ENCODE data around the gene DZIP1.

- TF ChIP-seq ZNF317 (CRISPR knock-in tag; IDR thresholded peaks at IDR 0.05) (no peak), NFE2L1 (CRISPR knock-in tag; IDR thresholded peaks at IDR 0.05; ENCODE audit: borderline replicate concordance) (no peak), CBX2 (IDR thresholded peaks at IDR 0.05; ENCODE audit: low read depth, low read length) (no peak), CBX2 (CRISPR knock-in tag; IDR thresholded peaks at IDR 0.05; ENCODE audit: low read depth) (no peak), NFKB2 (CRISPR knock-in tag; IDR thresholded peaks at IDR 0.05; ENCODE audit: borderline replicate concordance) (no peak), ZKSCAN8 (CRISPR knock-in tag; IDR thresholded peaks at IDR 0.05; ENCODE audit: borderline replicate concordance) (no peak), MNT (IDR thresholded peaks at IDR 0.05) (no peak), MAFK (conservative IDR thresholded peaks at IDR 0.05 in 1 of 2, IDR thresholded peaks at IDR 0.05 in 1 of 2; ENCODE audit: low read length in 2 of 2) (no peak), CEBPZ (IDR thresholded peaks at IDR 0.05; ENCODE audit: low read length) (no peak), ARNT (IDR thresholded peaks at IDR 0.05) (no peak), CHD4 (IDR thresholded peaks at IDR 0.05; ENCODE audit: borderline replicate concordance, low read length) (no peak), FOSL2 (CRISPR knock-in tag; IDR thresholded peaks at IDR 0.05) (no peak)
Measured at GRCh38 chr13:95571941-95572340, 72.6 kb downstream of the DZIP1 start.

Measured in HepG2 (cell line).